Endometrial microvascular endothelial cells (primary cell): ENCODE measurements around the gene CPEB3. TPM values are rescaled to one million over a fixed set of nuclear protein-coding genes. Genes with fewer than 3 reads are reported as not detected.
"Not testable (repeated sequence)": the region's sequence is repeated elsewhere in the genome, so short reads cannot be mapped to it uniquely, and the experiment has no call there.

Source experiments
- in situ Hi-C: cut with HindIII; loops from 2 replicates; pipeline ENCODE4 v1.10.0; 2017; ENCODE audit warnings: low sequenced_read_pairs, low pct_unique_long_range_greater_than_20kb; ENCODE audit errors: inconsistent ontology term
- total RNA-seq: library from RNA; depleted of rRNA; stranded (reverse); fragments of >200 nt; gene quantifications from one replicate; pipeline ENCODE4 v1.2.3, GENCODE V29; 2015; ENCODE audit errors: inconsistent ontology term

The CPEB3 gene
- total RNA-seq, 1 donor from 2014 or later = 0.37 TPM

GRCh38 chr10:92079003-92079402, 211.9 kb downstream of the CPEB3 start:
- in situ Hi-C loops = no loop called here

GRCh38 chr10:92076722-92077121, 214.2 kb downstream of the CPEB3 start:
- in situ Hi-C loops = no loop called here

- in situ Hi-C loops = no loop called here
These were observed 215.0 kb downstream of the CPEB3 start for GRCh38 chr10:92075829-92076228.

GRCh38 chr10:92074126-92074887, 216.6 kb downstream of the CPEB3 start:
- in situ Hi-C loops = no loop called here

GRCh38 chr10:92068900-92069299, 222.0 kb downstream of the CPEB3 start:
- in situ Hi-C loops = no loop called here

GRCh38 chr10:92066386-92066785, 224.5 kb downstream of the CPEB3 start:
- in situ Hi-C loops = no loop called here

GRCh38 chr10:92064506-92064905, 226.4 kb downstream of the CPEB3 start:
- in situ Hi-C loops = no loop called here

- in situ Hi-C loops = no loop called here
These were observed 228.6 kb downstream of the CPEB3 start for GRCh38 chr10:92062273-92062672.

GRCh38 chr10:92054807-92055206, 236.1 kb downstream of the CPEB3 start:
- in situ Hi-C loops = no loop called here

- in situ Hi-C loops = no loop called here
These were observed 238.1 kb downstream of the CPEB3 start for GRCh38 chr10:92052741-92053140.

- in situ Hi-C loops = no loop called here
These were observed 238.8 kb downstream of the CPEB3 start for GRCh38 chr10:92052088-92052487.

- in situ Hi-C loops = no loop called here
These were observed 243.7 kb downstream of the CPEB3 start for GRCh38 chr10:92047215-92047614.

GRCh38 chr10:92045641-92046106, 245.2 kb downstream of the CPEB3 start:
- in situ Hi-C loops = no loop called here

GRCh38 chr10:92042541-92042940, 248.3 kb downstream of the CPEB3 start:
- in situ Hi-C loops = no loop called here

GRCh38 chr10:92038949-92039348, 251.9 kb downstream of the CPEB3 start:
- in situ Hi-C loops = no loop called here

- in situ Hi-C loops = not testable (repeated sequence)
These were observed 257.8 kb downstream of the CPEB3 start for GRCh38 chr10:92033070-92033469.

GRCh38 chr10:92031580-92031979, 259.3 kb downstream of the CPEB3 start:
- in situ Hi-C loops = no loop called here

- in situ Hi-C loops = no loop called here
These were observed 263.7 kb downstream of the CPEB3 start for GRCh38 chr10:92027141-92027540.

GRCh38 chr10:92025340-92025739, 265.5 kb downstream of the CPEB3 start:
- in situ Hi-C loops = not testable (repeated sequence)

- in situ Hi-C loops = no loop called here
These were observed 266.2 kb downstream of the CPEB3 start for GRCh38 chr10:92024700-92025099.

GRCh38 chr10:92014620-92015019, 276.3 kb downstream of the CPEB3 start:
- in situ Hi-C loops = no loop called here
